ENCODE measurements around the gene CERS6. TPM values are rescaled to one million over a fixed set of nuclear protein-coding genes. Genes with fewer than 3 reads are reported as not detected.

The CERS6 gene
- total RNA-seq, 1 experiment from 2014 or later = 17.3 TPM

- TF ChIP-seq, protein P1, sequence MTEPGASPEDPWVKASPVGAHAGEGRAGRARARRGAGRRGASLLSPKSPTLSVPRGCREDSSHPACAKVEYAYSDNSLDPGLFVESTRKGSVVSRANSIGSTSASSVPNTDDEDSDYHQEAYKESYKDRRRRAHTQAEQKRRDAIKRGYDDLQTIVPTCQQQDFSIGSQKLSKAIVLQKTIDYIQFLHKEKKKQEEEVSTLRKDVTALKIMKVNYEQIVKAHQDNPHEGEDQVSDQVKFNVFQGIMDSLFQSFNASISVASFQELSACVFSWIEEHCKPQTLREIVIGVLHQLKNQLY (CRISPR knock-in tag; IDR thresholded peaks at IDR 0.05) = no peak
- TF ChIP-seq, protein P2, sequence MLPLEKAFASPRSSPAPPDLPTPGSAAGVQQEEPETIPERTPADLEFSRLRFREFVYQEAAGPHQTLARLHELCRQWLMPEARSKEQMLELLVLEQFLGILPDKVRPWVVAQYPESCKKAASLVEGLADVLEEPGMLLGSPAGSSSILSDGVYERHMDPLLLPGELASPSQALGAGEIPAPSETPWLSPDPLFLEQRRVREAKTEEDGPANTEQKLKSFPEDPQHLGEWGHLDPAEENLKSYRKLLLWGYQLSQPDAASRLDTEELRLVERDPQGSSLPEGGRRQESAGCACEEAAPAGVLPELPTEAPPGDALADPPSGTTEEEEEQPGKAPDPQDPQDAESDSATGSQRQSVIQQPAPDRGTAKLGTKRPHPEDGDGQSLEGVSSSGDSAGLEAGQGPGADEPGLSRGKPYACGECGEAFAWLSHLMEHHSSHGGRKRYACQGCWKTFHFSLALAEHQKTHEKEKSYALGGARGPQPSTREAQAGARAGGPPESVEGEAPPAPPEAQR (CRISPR knock-in tag; IDR thresholded peaks at IDR 0.05) = no peak
- TF ChIP-seq TCF7 (CRISPR knock-in tag; IDR thresholded peaks at IDR 0.05; ENCODE audit: low read depth) = no peak
- ChIA-PET CTCF (interaction anchor here (0.8 kb wide), 1 partner anchor 13 kb away, joined by 3 read pairs; no protein-coding TSS in a partner anchor), POLR2A (no interaction called here)
- Mint-ChIP-seq H3K27ac (peak overlapping the region; percentile 16; the same call in 1 of the 2 replicates), H3K36me3 (no peaks in the 10 kb centered on the region), H3K4me1 (peaks cover 39% of the 10 kb centered on the region), H3K9me3 (no peaks in the 10 kb centered on the region), H3K27me3 (ENCODE audit: low read depth) (no peaks in the 10 kb centered on the region), H3K4me3 (no peak overlapping the region)
- ATAC-seq (no peak; the same call in 1 of the 2 replicates), DNase-seq (ENCODE audit: low spot score) (no peak)
These were observed 182.9 kb downstream of the CERS6 start for GRCh38 chr2:168639018-168639417.

GRCh38 chr2:168639441-168639898 lies 183.4 kb downstream of the CERS6 start:
- no peak overlapping the region for H3K4me3 Mint-ChIP-seq
- H3K36me3 Mint-ChIP-seq = no peaks in the 10 kb centered on the region
- TF ChIP-seq FOXK1 (CRISPR knock-in tag; IDR thresholded peaks at IDR 0.05) (no peak), PRRX2 (CRISPR knock-in tag; IDR thresholded peaks at IDR 0.05) (no peak), ZNF671 (CRISPR knock-in tag; IDR thresholded peaks at IDR 0.05) (no peak)
- TF ChIP-seq, protein P3, sequence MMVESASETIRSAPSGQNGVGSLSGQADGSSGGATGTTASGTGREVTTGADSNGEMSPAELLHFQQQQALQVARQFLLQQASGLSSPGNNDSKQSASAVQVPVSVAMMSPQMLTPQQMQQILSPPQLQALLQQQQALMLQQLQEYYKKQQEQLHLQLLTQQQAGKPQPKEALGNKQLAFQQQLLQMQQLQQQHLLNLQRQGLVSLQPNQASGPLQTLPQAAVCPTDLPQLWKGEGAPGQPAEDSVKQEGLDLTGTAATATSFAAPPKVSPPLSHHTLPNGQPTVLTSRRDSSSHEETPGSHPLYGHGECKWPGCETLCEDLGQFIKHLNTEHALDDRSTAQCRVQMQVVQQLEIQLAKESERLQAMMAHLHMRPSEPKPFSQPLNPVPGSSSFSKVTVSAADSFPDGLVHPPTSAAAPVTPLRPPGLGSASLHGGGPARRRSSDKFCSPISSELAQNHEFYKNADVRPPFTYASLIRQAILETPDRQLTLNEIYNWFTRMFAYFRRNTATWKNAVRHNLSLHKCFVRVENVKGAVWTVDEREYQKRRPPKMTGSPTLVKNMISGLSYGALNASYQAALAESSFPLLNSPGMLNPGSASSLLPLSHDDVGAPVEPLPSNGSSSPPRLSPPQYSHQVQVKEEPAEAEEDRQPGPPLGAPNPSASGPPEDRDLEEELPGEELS (CRISPR knock-in tag; IDR thresholded peaks at IDR 0.05) = no peak
- ATAC-seq (peak; percentile 84), DNase-seq (ENCODE audit: low spot score) (peak; percentile 22)
- H3K27ac Mint-ChIP-seq = peak overlapping the region; percentile 16; the same call in 1 of the 2 replicates
- no peaks in the 10 kb centered on the region for H3K9me3 Mint-ChIP-seq
- ChIA-PET CTCF (no interaction called here), POLR2A (no interaction called here)
- no peaks in the 10 kb centered on the region for H3K27me3 Mint-ChIP-seq (ENCODE audit: low read depth)
- peaks cover 39% of the 10 kb centered on the region for H3K4me1 Mint-ChIP-seq

DNA sequence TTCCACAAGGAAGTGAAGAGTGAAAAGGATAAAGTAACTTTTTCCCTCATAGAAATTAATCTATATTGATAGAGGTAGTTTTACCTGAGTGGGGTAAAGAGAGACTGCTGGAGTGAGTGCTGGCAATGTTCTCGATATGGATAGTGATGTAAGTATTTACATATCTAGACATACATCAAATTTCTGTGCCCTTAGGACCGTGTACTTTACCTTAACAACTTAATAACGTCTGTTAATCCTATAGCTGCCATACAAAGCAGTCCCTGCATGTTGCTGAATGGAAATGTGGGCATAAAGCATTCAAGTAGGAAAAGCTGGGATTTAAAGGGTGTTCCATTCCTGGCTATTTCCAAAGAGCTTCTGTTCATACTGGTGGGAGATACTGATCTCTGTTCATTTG lies 184.0 kb downstream of the CERS6 start:
- TF ChIP-seq GABPB1 (CRISPR knock-in tag; IDR thresholded peaks at IDR 0.05) = no peak
- no peak for TF ChIP-seq ELF4 (CRISPR knock-in tag; IDR thresholded peaks at IDR 0.05; ENCODE audit: low read depth)
- TF ChIP-seq, protein P4, sequence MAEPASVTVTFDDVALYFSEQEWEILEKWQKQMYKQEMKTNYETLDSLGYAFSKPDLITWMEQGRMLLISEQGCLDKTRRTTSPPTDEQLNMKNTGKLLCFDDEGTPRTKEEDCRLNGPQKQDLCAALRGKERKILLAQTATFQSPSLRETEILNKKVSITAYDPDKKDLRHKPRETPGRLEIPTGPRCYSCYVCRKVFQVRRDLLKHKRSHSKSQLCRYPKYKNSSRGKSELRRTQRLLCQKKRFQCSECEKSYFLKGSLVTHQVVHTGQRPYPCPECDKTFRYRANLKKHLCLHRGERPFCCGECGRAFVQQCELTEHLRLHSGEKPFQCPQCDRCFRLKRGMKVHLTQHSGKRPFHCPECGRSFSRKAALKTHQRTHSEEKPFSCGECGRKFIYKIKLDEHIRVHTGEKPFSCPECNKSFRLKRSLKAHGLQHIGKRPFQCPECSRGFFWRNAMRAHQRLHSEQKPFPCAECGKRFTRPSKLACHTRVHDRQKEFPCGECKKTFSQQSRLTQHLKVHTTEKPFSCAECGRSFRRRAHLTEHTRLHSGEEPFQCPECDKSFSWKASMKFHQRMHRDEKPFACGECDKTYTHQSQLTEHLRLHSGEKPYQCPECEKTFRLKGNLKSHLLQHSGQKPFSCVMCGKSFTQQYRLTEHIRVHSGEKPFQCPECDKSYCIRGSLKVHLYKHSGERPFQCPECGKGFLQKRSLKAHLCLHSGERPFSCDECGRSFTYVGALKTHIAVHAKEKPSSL (CRISPR knock-in tag; conservative IDR thresholded peaks at IDR 0.05) = no peak
- TF ChIP-seq OVOL2 (CRISPR knock-in tag; IDR thresholded peaks at IDR 0.05; ENCODE audit: borderline replicate concordance) = no peak
- no peak for TF ChIP-seq KAT7 (CRISPR knock-in tag; IDR thresholded peaks at IDR 0.05; ENCODE audit: borderline replicate concordance)
- TF ChIP-seq, protein P5, sequence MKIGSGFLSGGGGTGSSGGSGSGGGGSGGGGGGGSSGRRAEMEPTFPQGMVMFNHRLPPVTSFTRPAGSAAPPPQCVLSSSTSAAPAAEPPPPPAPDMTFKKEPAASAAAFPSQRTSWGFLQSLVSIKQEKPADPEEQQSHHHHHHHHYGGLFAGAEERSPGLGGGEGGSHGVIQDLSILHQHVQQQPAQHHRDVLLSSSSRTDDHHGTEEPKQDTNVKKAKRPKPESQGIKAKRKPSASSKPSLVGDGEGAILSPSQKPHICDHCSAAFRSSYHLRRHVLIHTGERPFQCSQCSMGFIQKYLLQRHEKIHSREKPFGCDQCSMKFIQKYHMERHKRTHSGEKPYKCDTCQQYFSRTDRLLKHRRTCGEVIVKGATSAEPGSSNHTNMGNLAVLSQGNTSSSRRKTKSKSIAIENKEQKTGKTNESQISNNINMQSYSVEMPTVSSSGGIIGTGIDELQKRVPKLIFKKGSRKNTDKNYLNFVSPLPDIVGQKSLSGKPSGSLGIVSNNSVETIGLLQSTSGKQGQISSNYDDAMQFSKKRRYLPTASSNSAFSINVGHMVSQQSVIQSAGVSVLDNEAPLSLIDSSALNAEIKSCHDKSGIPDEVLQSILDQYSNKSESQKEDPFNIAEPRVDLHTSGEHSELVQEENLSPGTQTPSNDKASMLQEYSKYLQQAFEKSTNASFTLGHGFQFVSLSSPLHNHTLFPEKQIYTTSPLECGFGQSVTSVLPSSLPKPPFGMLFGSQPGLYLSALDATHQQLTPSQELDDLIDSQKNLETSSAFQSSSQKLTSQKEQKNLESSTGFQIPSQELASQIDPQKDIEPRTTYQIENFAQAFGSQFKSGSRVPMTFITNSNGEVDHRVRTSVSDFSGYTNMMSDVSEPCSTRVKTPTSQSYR (CRISPR knock-in tag; IDR thresholded peaks at IDR 0.05) = no peak
- TF ChIP-seq, protein P6, sequence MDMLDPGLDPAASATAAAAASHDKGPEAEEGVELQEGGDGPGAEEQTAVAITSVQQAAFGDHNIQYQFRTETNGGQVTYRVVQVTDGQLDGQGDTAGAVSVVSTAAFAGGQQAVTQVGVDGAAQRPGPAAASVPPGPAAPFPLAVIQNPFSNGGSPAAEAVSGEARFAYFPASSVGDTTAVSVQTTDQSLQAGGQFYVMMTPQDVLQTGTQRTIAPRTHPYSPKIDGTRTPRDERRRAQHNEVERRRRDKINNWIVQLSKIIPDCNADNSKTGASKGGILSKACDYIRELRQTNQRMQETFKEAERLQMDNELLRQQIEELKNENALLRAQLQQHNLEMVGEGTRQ (CRISPR knock-in tag; IDR thresholded peaks at IDR 0.05) = no peak
- TF ChIP-seq SOX15 (CRISPR knock-in tag; IDR thresholded peaks at IDR 0.05) = no peak
- TF ChIP-seq ZNF232 (CRISPR knock-in tag; IDR thresholded peaks at IDR 0.05) = no peak
- no peak for TF ChIP-seq ZNF512 (CRISPR knock-in tag; IDR thresholded peaks at IDR 0.05; ENCODE audit: borderline replicate concordance)
- Mint-ChIP-seq H3K9me3 (no peaks in the 10 kb centered on the region), H3K4me1 (peaks cover 34% of the 10 kb centered on the region), H3K27me3 (ENCODE audit: low read depth) (no peaks in the 10 kb centered on the region), H3K4me3 (no peak overlapping the region), H3K36me3 (no peaks in the 10 kb centered on the region), H3K27ac (no peak overlapping the region)
- DNase-seq (ENCODE audit: low spot score) = no peak
- ChIA-PET CTCF (no interaction called here), POLR2A (no interaction called here)
- ATAC-seq = no peak

All from WTC11 (cell line).